ENCODE results near the gene ELMO1.
A peak's percentile ranks its signal among the peaks of the same experiment; 100 is the strongest.

The ELMO1 gene

GRCh38 chr7:37376386-37376785, 72.3 kb downstream of the ELMO1 start:
- DNase-seq (ENCODE audit: low read depth in 2 of 3, low spot score in 1 of 3), result peak in 1 of 3 donors; percentile 53

DNA sequence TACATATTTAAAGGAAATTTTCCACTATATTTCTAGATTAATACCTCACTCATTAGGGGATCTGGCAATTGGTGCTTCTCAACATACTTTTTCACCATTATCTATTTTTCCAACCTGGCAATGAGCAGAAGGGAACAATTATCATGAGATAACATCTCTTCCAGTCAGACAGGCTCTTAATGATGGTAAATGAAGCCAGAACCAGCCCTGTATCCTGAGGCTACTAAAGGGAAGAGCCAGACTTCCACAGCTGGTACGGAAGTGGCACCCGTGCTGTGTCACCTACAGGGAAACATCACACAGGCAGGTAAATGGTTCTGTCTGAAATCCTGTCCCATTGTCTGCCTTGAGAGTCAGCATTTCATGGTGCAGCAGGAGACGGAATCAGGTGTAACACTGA, 75.9 kb downstream of the ELMO1 start:
- no peak for DNase-seq (ENCODE audit: low read depth in 2 of 3, low spot score in 1 of 3)

GRCh38 chr7:37371755-37372154, 76.9 kb downstream of the ELMO1 start:
- DNase-seq (ENCODE audit: low read depth in 2 of 3, low spot score in 1 of 3), result no peak

DNA sequence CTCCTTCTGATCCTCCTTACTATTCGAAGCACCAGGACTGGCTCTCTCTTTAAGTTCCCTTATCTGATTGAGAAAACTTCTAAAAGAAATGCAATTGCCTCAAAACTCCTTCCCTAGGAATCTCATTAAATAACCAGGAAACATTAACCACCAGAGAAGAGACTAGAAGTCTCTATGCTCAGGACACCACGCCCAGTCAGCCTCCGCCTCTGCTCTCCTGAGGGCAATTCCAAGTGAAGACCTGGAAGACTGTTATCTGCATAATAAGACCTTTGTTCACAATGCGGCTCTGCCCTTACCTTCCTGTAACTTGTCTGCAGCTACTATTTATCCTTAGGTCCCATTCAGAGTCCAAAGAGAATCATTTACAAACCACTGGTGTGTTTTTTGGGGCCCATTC, 78.8 kb downstream of the ELMO1 start:
- DNase-seq (ENCODE audit: low read depth in 2 of 3, low spot score in 1 of 3), result no peak

GRCh38 chr7:37368540-37368939, 80.1 kb downstream of the ELMO1 start:
- DNase-seq (ENCODE audit: low read depth in 2 of 3, low spot score in 1 of 3), result no peak

- DNase-seq (ENCODE audit: low read depth in 2 of 3, low spot score in 1 of 3), result no peak
Observed at GRCh38 chr7:37367010-37367409, 81.7 kb downstream of the ELMO1 start.

DNA sequence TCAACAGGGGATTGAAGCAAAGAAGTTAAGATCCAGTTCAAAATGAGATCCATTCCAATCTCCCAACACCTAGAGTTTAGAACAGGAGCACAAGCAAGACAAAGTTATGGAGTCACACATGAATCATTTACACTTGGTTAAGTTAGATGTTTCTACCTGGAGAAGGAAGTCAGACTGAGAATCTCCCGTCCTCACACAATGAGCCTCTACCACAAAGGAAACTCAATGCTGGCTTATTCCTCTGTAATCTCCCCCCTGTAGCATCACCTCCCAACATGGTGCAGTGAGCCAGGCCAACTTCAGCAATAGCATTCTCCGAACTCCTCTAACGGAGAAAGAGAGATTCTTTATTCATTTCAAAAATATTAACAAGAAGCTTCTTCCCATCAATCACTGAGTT, 82.2 kb downstream of the ELMO1 start:
- no peak for DNase-seq (ENCODE audit: low read depth in 2 of 3, low spot score in 1 of 3)

GRCh38 chr7:37365405-37365804, 83.3 kb downstream of the ELMO1 start:
- no peak for DNase-seq (ENCODE audit: low read depth in 2 of 3, low spot score in 1 of 3)

DNA sequence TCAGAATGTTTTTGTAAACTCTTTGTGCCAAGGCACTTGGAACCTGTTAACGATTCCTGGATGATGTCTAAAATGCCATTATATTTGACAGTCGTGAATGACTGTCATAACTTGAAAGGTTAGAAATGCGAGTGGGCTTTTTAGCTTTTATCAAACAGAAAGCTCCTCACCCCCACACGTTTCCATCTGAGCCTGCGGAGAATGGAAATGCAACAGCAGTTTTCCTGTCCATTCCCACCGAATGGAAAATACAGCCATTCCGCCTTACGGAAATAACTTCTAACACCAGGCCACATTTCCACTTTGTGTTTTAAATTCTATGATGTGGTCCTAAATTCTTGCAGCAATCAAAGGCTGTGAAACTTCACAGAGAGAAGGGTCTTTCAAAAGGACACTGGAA, 83.8 kb downstream of the ELMO1 start:
- no peak for DNase-seq (ENCODE audit: low read depth in 2 of 3, low spot score in 1 of 3)

GRCh38 chr7:37363536-37364491, 84.8 kb downstream of the ELMO1 start:
- no peak for DNase-seq (ENCODE audit: low read depth in 2 of 3, low spot score in 1 of 3)

- no peak for DNase-seq (ENCODE audit: low read depth in 2 of 3, low spot score in 1 of 3)
Observed at GRCh38 chr7:37362802-37363201, 85.9 kb downstream of the ELMO1 start.

GRCh38 chr7:37360484-37360883, 88.2 kb downstream of the ELMO1 start:
- no peak for DNase-seq (ENCODE audit: low read depth in 2 of 3, low spot score in 1 of 3)

GRCh38 chr7:37359662-37360444, 88.8 kb downstream of the ELMO1 start:
- no peak for DNase-seq (ENCODE audit: low read depth in 2 of 3, low spot score in 1 of 3)

- DNase-seq (ENCODE audit: low read depth in 2 of 3, low spot score in 1 of 3), result no peak
Observed at GRCh38 chr7:37359180-37359579, 89.5 kb downstream of the ELMO1 start.

DNA sequence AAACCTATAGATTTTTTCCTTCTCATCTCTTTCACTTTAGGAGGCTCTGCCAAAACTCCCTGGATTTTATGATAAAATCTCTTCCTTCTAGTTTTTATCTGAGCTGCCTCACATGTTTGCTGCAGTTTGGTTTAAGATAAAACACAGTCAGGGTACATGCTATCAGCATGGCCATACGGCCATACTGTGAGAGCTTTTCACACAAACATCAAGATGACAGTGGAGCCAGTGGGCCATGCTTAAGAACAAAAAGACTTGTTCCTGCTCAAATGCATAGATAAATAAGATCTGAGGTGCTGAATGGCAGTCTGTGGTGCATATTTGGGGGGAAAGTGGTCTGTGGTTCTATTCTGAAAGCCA, 91.0 kb downstream of the ELMO1 start:
- no peak for DNase-seq (ENCODE audit: low read depth in 2 of 3, low spot score in 1 of 3)

- no peak for DNase-seq (ENCODE audit: low read depth in 2 of 3, low spot score in 1 of 3)
Observed at GRCh38 chr7:37356911-37357636, 91.6 kb downstream of the ELMO1 start.

- peak in 2 of 3 donors; percentile 61 to 71 for DNase-seq (ENCODE audit: low read depth in 2 of 3, low spot score in 1 of 3)
Observed at GRCh38 chr7:37354656-37355131, 94.0 kb downstream of the ELMO1 start.

DNA sequence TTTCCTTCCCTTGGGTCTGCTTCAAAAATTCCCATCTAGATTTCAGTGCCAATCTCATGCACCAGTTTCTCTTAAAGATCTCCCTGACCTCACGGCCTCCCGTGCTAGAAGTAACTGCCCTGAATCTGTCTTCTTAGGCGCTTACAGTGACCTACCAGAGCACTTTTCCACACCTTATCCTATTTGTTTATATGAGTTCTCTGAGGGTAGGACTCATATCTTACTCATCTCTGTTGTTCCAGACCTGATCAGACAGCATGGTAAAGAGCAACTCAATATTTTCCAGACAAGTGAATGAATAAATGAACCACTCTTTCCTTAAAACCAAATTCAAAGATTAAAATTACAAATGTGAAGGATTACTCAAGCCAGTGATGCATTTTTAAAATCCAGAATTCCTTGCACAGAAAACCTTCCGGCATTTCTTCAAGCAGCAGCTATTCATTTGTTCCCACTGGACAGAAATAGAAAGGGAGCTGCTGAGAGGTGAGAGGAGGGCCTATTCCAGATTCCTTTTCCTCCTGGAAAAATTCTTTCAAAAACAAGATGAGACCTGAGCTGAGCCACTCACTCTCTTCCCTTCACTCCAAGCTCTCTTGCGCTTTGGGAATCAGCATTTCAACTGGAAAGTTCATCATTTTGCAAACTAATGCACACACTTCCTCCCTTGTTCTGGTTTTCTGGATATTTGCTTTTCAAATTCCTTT, 94.6 kb downstream of the ELMO1 start:
- DNase-seq (ENCODE audit: low read depth in 2 of 3, low spot score in 1 of 3), result no peak

- peak in 2 of 3 donors; percentile 56 to 72 for DNase-seq (ENCODE audit: low read depth in 2 of 3, low spot score in 1 of 3)
Observed at GRCh38 chr7:37352974-37353948, 95.4 kb downstream of the ELMO1 start.
